Measurements from ENCODE around the gene BAIAP2. TPM values are rescaled to one million over a fixed set of nuclear protein-coding genes. Genes with fewer than 3 reads are reported as not detected.

BAIAP2 gene
- total and polyA plus RNA-seq, 2 of the 13 experiments (the other 11 are each of a cell fraction or from before 2014, with no cell fraction given): 22.5 to 24.0 TPM

- no peak for TF ChIP-seq ZNF616 (CRISPR knock-in tag; IDR thresholded peaks at IDR 0.05; ENCODE audit: low read depth)
- peak; percentile 53; the same call in 1 of the 2 replicates for TF ChIP-seq ZFP41 (CRISPR knock-in tag; IDR thresholded peaks at IDR 0.05; ENCODE audit: borderline replicate concordance)
- TF ChIP-seq ZNF770 (CRISPR knock-in tag; IDR thresholded peaks at IDR 0.05): peak; percentile 95
- TF ChIP-seq ZNF556 (CRISPR knock-in tag; IDR thresholded peaks at IDR 0.05; ENCODE audit: borderline replicate concordance): peak; percentile 99
- peak; percentile 97 for TF ChIP-seq GTF3A (CRISPR knock-in tag; conservative IDR thresholded peaks at IDR 0.05)
- TF ChIP-seq ZNF704 (CRISPR knock-in tag; IDR thresholded peaks at IDR 0.05; ENCODE audit: borderline replicate concordance): peak; percentile 91; the same call in 1 of the 2 replicates
- 0 out of 2 replicates have a peak, but pooled peaks have one; percentile 64 for TF ChIP-seq NCOA5 (CRISPR knock-in tag; IDR thresholded peaks at IDR 0.05)
- no peak for TF ChIP-seq DDIT3 (CRISPR knock-in tag; IDR thresholded peaks at IDR 0.05)
- no peak; the same call in 1 of the 2 replicates for TF ChIP-seq ZNF709 (CRISPR knock-in tag; IDR thresholded peaks at IDR 0.05)
- peak; percentile 100 for TF ChIP-seq RAD21 (CRISPR knock-in tag; IDR thresholded peaks at IDR 0.05)
- TF ChIP-seq ATF7 (IDR thresholded peaks at IDR 0.05): no peak
- peak; percentile 59; the same call in 1 of the 2 replicates for TF ChIP-seq ATF7 (CRISPR knock-in tag; IDR thresholded peaks at IDR 0.05)
- no peak for TF ChIP-seq SETDB1 (CRISPR knock-in tag; IDR thresholded peaks at IDR 0.05; ENCODE audit: borderline replicate concordance)
- no peak for TF ChIP-seq ATRX (CRISPR knock-in tag; IDR thresholded peaks at IDR 0.05; ENCODE audit: borderline replicate concordance)
- peak; percentile 69; the same call in 1 of the 2 replicates for TF ChIP-seq RBAK (CRISPR knock-in tag; IDR thresholded peaks at IDR 0.05)
- TF ChIP-seq SUZ12 (IDR thresholded peaks at IDR 0.05; ENCODE audit: low read depth, low read length): no peak
- TF ChIP-seq THAP7 (CRISPR knock-in tag; IDR thresholded peaks at IDR 0.05): peak; percentile 92; the same call in 1 of the 2 replicates
- no peak for TF ChIP-seq ZNF850 (CRISPR knock-in tag; conservative IDR thresholded peaks at IDR 0.05)
- peak; percentile 91 for TF ChIP-seq ARNT2 (CRISPR knock-in tag; IDR thresholded peaks at IDR 0.05; ENCODE audit: low read depth)
- peak; percentile 72; the same call in 1 of the 2 replicates for TF ChIP-seq ZNF513 (CRISPR knock-in tag; conservative IDR thresholded peaks at IDR 0.05)
- TF ChIP-seq MED8 (CRISPR knock-in tag; IDR thresholded peaks at IDR 0.05; ENCODE audit: insufficient replicate concordance): peak; percentile 53
- no peak; the same call in 1 of the 2 replicates for TF ChIP-seq TAF1 (CRISPR knock-in tag; IDR thresholded peaks at IDR 0.05)
- TF ChIP-seq ZNF713 (CRISPR knock-in tag; IDR thresholded peaks at IDR 0.05): peak; percentile 87; the same call in 1 of the 2 replicates
- peak; percentile 81; the same call in 1 of the 2 replicates for TF ChIP-seq ZFP36L2 (CRISPR knock-in tag; IDR thresholded peaks at IDR 0.05)
Observed at GRCh38 chr17:81101614-81102306, 66.8 kb downstream of the BAIAP2 start (continued).
